Keratinocyte (primary cell): ENCODE data around the gene PRDX5. TPM values are rescaled to one million over a fixed set of nuclear protein-coding genes. Genes with fewer than 3 reads are reported as not detected.

Experiments used
- DNase-seq: peaks from one replicate; pipeline ENCODE4 v3.0.0-alpha.2; 2011; ENCODE audit warnings: low read depth, missing footprints, low spot score
- FAIRE-seq: peaks from 2 replicates; lab custom pipeline; 2011; peaks lifted over from hg19 to GRCh38; lab: Jason Lieb, UNC
- H2AFZ ChIP-seq: 2 replicates; pipeline ENCODE4 v1.6.0; 2012; ENCODE audit warnings: low read length, control low read depth, inconsistent platforms; ENCODE audit not compliant: control insufficient read depth
- H3K27ac ChIP-seq: 2 replicates; pipeline ENCODE4 v1.5.1; 2011; ENCODE audit warnings: low read length; ENCODE audit not compliant: control insufficient read depth, insufficient read depth
- H3K27me3 ChIP-seq: 3 replicates; pipeline ENCODE4 v1.6.0; 2011; ENCODE audit warnings: low read length; ENCODE audit not compliant: control insufficient read depth, insufficient read depth; ENCODE audit errors: extremely low read depth
- H3K36me3 ChIP-seq, 2 experiments: 2 replicates in 1 of 2; 3 replicates in 1 of 2; pipeline ENCODE4 v1.5.1; 2011; ENCODE audit warnings: low read length in 2 of 2, mild to moderate bottlenecking in 1 of 2; ENCODE audit not compliant: control insufficient read depth in 2 of 2, insufficient read depth in 2 of 2; ENCODE audit errors: extremely low read depth in 1 of 2
- H3K4me1 ChIP-seq: 3 replicates; pipeline ENCODE4 v1.5.1; 2011; ENCODE audit warnings: low read length; ENCODE audit not compliant: control insufficient read depth, insufficient read depth; ENCODE audit errors: extremely low read depth
- H3K4me2 ChIP-seq: 3 replicates; pipeline ENCODE4 v1.6.0; 2011; ENCODE audit warnings: low read depth, low read length; ENCODE audit not compliant: control insufficient read depth, insufficient read depth; ENCODE audit errors: extremely low read depth
- H3K4me3 ChIP-seq, 3 experiments: fragments of 200-600 bp in 1 of 3; sonication (generic) in 1 of 3; 2 replicates in 2 of 3; 3 replicates in 1 of 3; pipeline ENCODE4 v1.5.1; 2011 to 2016; ENCODE audit warnings: low read length in 3 of 3, mild to moderate bottlenecking in 3 of 3, control low read depth in 2 of 3, inconsistent platforms in 1 of 3, low read depth in 1 of 3, mixed read lengths in 1 of 3, mixed run types in 1 of 3, moderate library complexity in 1 of 3; ENCODE audit not compliant: control insufficient read depth in 2 of 3, insufficient read depth in 2 of 3; ENCODE audit errors: extremely low read depth in 1 of 3
- H3K79me2 ChIP-seq: 2 replicates; pipeline ENCODE4 v1.6.0; 2012; ENCODE audit warnings: low read length; ENCODE audit not compliant: control insufficient read depth, insufficient read depth
- H3K9ac ChIP-seq: 3 replicates; pipeline ENCODE4 v1.6.0; 2011; ENCODE audit warnings: low read length; ENCODE audit not compliant: control insufficient read depth, insufficient read depth; ENCODE audit errors: extremely low read depth
- H3K9me1 ChIP-seq: 3 replicates; pipeline ENCODE4 v1.6.0; 2011; ENCODE audit warnings: low read length; ENCODE audit not compliant: control insufficient read depth, insufficient read depth; ENCODE audit errors: extremely low read depth
- H3K9me3 ChIP-seq: 2 replicates; pipeline ENCODE4 v1.5.1; 2012; ENCODE audit warnings: low read depth, low read length; ENCODE audit not compliant: control insufficient read depth
- H4K20me1 ChIP-seq: 3 replicates; pipeline ENCODE4 v1.6.0; 2011; ENCODE audit warnings: low read length; ENCODE audit not compliant: control insufficient read depth, insufficient read depth; ENCODE audit errors: extremely low read depth
- EZH2 ChIP-seq: IDR thresholded peaks from one replicate; pipeline ENCODE4 v1.6.1; 2012; ENCODE audit warnings: inconsistent platforms, mild to moderate bottlenecking, low read length, moderate library complexity
- dilution Hi-C: fragments of 300-500 bp; cut with MboI; formaldehyde crosslinking; loops from one replicate; pipeline ENCODE4 v1.7.0; 2020; ENCODE audit warnings: low sequenced_read_pairs; ENCODE audit not compliant: extremely low pct_ligation_motif_present
- polyA plus RNA-seq, 5 experiments: library from polyadenylated mRNA; depleted of rRNA in 3 of 5; stranded (reverse) in 3 of 5; stranded (forward) in 1 of 5; unstranded in 1 of 5; fragments of >200 nt; gene quantifications; 1 replicate in 1 of 5; 2 replicates in 3 of 5; 3 replicates in 1 of 5; pipeline versions ENCODE4 v1.2.1 to v1.2.3, GENCODE V29; 2011 to 2012; ENCODE audit warnings: missing spikeins in 2 of 5, low read depth in 1 of 5, low replicate concordance in 1 of 5
- TF ChIP-seq, protein P1 (sequence below), 3 experiments: IDR thresholded peaks in 1 of 3; conservative IDR thresholded peaks in 1 of 3; optimal IDR thresholded peaks in 1 of 3; 2 replicates in 2 of 3; 3 replicates in 1 of 3; pipeline versions ENCODE3 to v1.5.1; 2011; ENCODE audit warnings: low read length in 3 of 3, mild to moderate bottlenecking in 3 of 3, moderate library complexity in 2 of 3, control low read depth in 1 of 3, inconsistent platforms in 1 of 3; ENCODE audit not compliant: insufficient read depth in 2 of 3; ENCODE audit errors: extremely low read depth in 1 of 3

PRDX5 gene
- polyA plus RNA-seq, 1 donor (not counting 4 experiments of a cell fraction or from before 2014, with no cell fraction given), result 590 TPM

DNA sequence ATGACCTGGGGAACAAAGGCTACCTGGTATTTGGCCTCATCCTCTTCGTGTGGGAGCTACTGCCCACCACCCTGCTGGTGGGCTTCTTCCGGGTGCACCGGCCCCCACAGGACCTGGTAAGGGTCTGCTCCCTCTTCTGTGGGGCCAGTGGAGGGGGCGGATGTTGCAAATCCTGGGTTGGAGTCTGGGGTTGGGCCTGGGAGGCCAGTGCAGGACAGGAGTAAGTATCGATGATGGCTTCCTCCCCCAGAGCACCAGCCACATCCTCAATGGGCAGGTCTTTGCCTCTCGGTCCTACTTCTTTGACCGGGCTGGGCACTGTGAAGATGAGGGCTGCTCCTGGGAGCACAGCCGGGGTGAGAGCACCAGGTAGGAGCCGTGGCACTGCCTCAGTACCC lies 29.6 kb upstream of the PRDX5 start:
- H4K20me1 ChIP-seq, result no peaks in the 10 kb centered on the region
- no peaks in the 10 kb centered on the region for H3K9me3 ChIP-seq
- H3K4me2 ChIP-seq, result no peak overlapping the region
- FAIRE-seq (no peak), DNase-seq (no peak)
- peaks cover 7% of the 10 kb centered on the region for H3K79me2 ChIP-seq
- H3K4me3 ChIP-seq, result no peak overlapping the region
- TF ChIP-seq EZH2, result no peak
- TF ChIP-seq, protein P1, sequence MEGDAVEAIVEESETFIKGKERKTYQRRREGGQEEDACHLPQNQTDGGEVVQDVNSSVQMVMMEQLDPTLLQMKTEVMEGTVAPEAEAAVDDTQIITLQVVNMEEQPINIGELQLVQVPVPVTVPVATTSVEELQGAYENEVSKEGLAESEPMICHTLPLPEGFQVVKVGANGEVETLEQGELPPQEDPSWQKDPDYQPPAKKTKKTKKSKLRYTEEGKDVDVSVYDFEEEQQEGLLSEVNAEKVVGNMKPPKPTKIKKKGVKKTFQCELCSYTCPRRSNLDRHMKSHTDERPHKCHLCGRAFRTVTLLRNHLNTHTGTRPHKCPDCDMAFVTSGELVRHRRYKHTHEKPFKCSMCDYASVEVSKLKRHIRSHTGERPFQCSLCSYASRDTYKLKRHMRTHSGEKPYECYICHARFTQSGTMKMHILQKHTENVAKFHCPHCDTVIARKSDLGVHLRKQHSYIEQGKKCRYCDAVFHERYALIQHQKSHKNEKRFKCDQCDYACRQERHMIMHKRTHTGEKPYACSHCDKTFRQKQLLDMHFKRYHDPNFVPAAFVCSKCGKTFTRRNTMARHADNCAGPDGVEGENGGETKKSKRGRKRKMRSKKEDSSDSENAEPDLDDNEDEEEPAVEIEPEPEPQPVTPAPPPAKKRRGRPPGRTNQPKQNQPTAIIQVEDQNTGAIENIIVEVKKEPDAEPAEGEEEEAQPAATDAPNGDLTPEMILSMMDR (optimal IDR thresholded peaks at IDR 0.05 in 1 of 3, IDR thresholded peaks at IDR 0.05 in 1 of 3, conservative IDR thresholded peaks at IDR 0.05 in 1 of 3; ENCODE audit: extremely low read depth in 1 of 3, insufficient read depth in 2 of 3, low read length in 3 of 3), result no peak
- dilution Hi-C loops, result no loop called here
- H3K9me1 ChIP-seq, result no peaks in the 10 kb centered on the region
- peaks cover 29% of the 10 kb centered on the region for H3K27me3 ChIP-seq
- H3K27ac ChIP-seq, result no peak overlapping the region
- H3K36me3 ChIP-seq, result peaks cover 1 to 4% of the 10 kb centered on the region in 2 experiments
- H3K4me1 ChIP-seq, result peaks cover 13% of the 10 kb centered on the region
- no peak overlapping the region for H2AFZ ChIP-seq
- H3K9ac ChIP-seq, result no peak overlapping the region

DNA sequence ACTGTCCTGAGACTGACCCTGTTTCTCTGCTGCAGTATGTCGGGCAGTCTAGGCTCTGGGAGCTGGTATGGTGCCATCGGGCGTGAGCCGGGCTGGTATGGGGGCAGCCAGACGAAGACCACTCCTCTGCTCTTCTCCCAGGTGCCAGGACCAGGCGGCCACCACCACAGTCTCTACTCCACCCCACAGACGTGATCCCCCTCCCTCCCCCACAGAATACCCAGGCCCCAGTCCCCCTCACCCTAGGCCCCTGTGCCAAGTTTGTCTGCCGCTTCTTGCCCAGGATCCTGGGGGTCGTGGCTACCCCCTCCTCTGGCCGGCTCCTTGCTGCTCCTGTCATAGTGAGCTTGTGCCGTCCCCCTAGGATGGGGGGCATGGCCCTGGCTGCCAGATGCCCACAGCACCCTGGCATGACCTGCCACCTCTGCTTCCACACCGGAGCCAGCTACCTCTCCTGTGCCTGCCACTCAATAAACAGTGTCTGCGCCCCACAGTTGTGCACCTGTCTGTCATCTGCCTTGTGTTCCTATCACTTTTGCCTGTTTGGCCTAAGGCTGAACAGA lies 28.8 kb upstream of the PRDX5 start:
- Histone ChIP-seq H3K4me1 (peaks cover 10% of the 10 kb centered on the region), H3K27ac (no peak overlapping the region), H3K4me2 (no peak overlapping the region), H3K9ac (no peak overlapping the region), H3K9me3 (no peaks in the 10 kb centered on the region), H4K20me1 (no peaks in the 10 kb centered on the region), H3K9me1 (no peaks in the 10 kb centered on the region), H3K4me3 (no peak overlapping the region), H3K79me2 (peaks cover 3% of the 10 kb centered on the region), H3K36me3 (peaks cover 0 to 4% of the 10 kb centered on the region in 2 experiments), H3K27me3 (peaks cover 34% of the 10 kb centered on the region), H2AFZ (no peak overlapping the region)
- FAIRE-seq (no peak), DNase-seq (no peak)
- TF ChIP-seq EZH2, result no peak
- TF ChIP-seq, protein P1 (optimal IDR thresholded peaks at IDR 0.05 in 1 of 3, IDR thresholded peaks at IDR 0.05 in 1 of 3, conservative IDR thresholded peaks at IDR 0.05 in 1 of 3; ENCODE audit: extremely low read depth in 1 of 3, insufficient read depth in 2 of 3, low read length in 3 of 3), result no peak
- dilution Hi-C loops, result no loop called here
